SK-N-SH (cell line): ENCODE data around the gene USHBP1. TPM values are rescaled to one million over a fixed set of nuclear protein-coding genes. Genes with fewer than 3 reads are reported as not detected.

Source experiments
- CTCF ChIA-PET: fragments of 300-600, 350-600 bp; formaldehyde crosslinking; extraction: SDS; loops from one replicate; lab custom pipeline; 2021; lab: Yijun Ruan, JAX
- POLR2A ChIA-PET: fragments of 350-600 bp; sonication (Branson Sonifier 250); formaldehyde crosslinking; extraction: SDS; loops from one replicate; lab custom pipeline; 2020; ENCODE audit warnings: antibody characterized with exemption, inconsistent platforms; lab: Yijun Ruan, JAX
- DNase-seq: peaks from one replicate; pipeline ENCODE4 v3.0.0; 2012
- H2AFZ ChIP-seq: fragments of 200-600 bp; sonication (generic); 2 replicates; pipeline ENCODE4 v1.8.1; 2016; ENCODE audit warnings: antibody characterized with exemption, mild to moderate bottlenecking, low read depth
- H3F3A ChIP-seq: fragments of 200-600 bp; sonication (generic); replicated peaks from 2 replicates; pipeline ENCODE3; 2016; ENCODE audit warnings: antibody characterized with exemption, mild to moderate bottlenecking; ENCODE audit not compliant: insufficient read depth
- H3K27ac ChIP-seq, 2 experiments: fragments of 200-500 bp in 1 of 2; fragments of 200-600 bp in 1 of 2; sonication (Bioruptor generic) in 1 of 2; sonication (generic), shearing (Covaris generic) in 1 of 2; 2 replicates each; pipeline versions ENCODE4 v1.5.1 to v1.6.1; 2014 to 2016; ENCODE audit warnings: low read depth in 2 of 2, inconsistent platforms in 1 of 2, low read length in 1 of 2, mild to moderate bottlenecking in 1 of 2, mixed read lengths in 1 of 2
- H3K27me3 ChIP-seq: fragments of 200-600 bp; sonication (generic), shearing (Covaris generic); 2 replicates; pipeline ENCODE4 v1.6.1; 2016; ENCODE audit warnings: mixed run types; ENCODE audit not compliant: insufficient read depth
- H3K36me3 ChIP-seq, 2 experiments: fragments of 200-500 bp in 1 of 2; fragments of 200-600 bp in 1 of 2; sonication (Bioruptor generic) in 1 of 2; sonication (generic) in 1 of 2; replicated peaks in 1 of 2; 2 replicates each; pipeline versions ENCODE3 to v1.5.1; 2014 to 2016; ENCODE audit warnings: low read length in 1 of 2, mild to moderate bottlenecking in 1 of 2; ENCODE audit not compliant: insufficient read depth in 2 of 2, control insufficient read depth in 1 of 2
- H3K4me1 ChIP-seq, 2 experiments: fragments of 200-500 bp in 1 of 2; fragments of 200-600 bp in 1 of 2; sonication (Bioruptor generic) in 1 of 2; sonication (generic), shearing (Covaris generic) in 1 of 2; 2 replicates each; pipeline versions ENCODE4 v1.5.1 to v1.6.1; 2014 to 2016; ENCODE audit warnings: low read depth in 1 of 2, low read length in 1 of 2, mixed run types in 1 of 2; ENCODE audit not compliant: insufficient read depth in 2 of 2, control insufficient read depth in 1 of 2
- H3K4me2 ChIP-seq: fragments of 200-600 bp; sonication (generic), shearing (Covaris generic); 2 replicates; pipeline ENCODE4 v1.6.1; 2017; ENCODE audit warnings: mixed run types
- H3K4me3 ChIP-seq, 2 experiments: fragments of 200-500 bp in 1 of 2; fragments of 200-600 bp in 1 of 2; sonication (Bioruptor generic) in 1 of 2; sonication (generic), shearing (Covaris generic) in 1 of 2; 2 replicates each; pipeline versions ENCODE4 v1.5.1 to v1.8.1; 2014 to 2016; ENCODE audit warnings: low read depth in 2 of 2, inconsistent platforms in 1 of 2, low read length in 1 of 2, mild to moderate bottlenecking in 1 of 2, mixed read lengths in 1 of 2, moderate library complexity in 1 of 2
- H3K79me2 ChIP-seq: fragments of 200-600 bp; sonication (generic); 2 replicates; pipeline ENCODE4 v1.8.1; 2017; ENCODE audit warnings: mild to moderate bottlenecking; ENCODE audit not compliant: insufficient read depth
- H3K9ac ChIP-seq: fragments of 200-600 bp; sonication (generic); 2 replicates; pipeline ENCODE4 v1.6.1; 2017; ENCODE audit warnings: mixed run types
- H3K9me2 ChIP-seq: fragments of 200-600 bp; sonication (generic); 2 replicates; pipeline ENCODE4 v1.6.1; 2017; ENCODE audit warnings: mixed run types
- H3K9me3 ChIP-seq: fragments of 200-600 bp; sonication (generic); 2 replicates; pipeline ENCODE4 v1.6.1; 2017; ENCODE audit warnings: mixed run types, mild to moderate bottlenecking, moderate library complexity
- H4K20me1 ChIP-seq: fragments of 200-600 bp; sonication (generic); 2 replicates; pipeline ENCODE4 v1.6.1; 2017; ENCODE audit warnings: mild to moderate bottlenecking, mixed run types; ENCODE audit not compliant: insufficient read depth
- EZH2phosphoT487 ChIP-seq: fragments of 200-600 bp; sonication (generic); IDR thresholded peaks from 2 replicates; pipeline ENCODE4 v1.6.1; 2017; ENCODE audit warnings: low read depth, mixed run types, mild to moderate bottlenecking, antibody characterized with exemption, moderate library complexity, borderline replicate concordance
- FOXM1 ChIP-seq: IDR thresholded peaks from 2 replicates; pipeline ENCODE4 v1.4.0; 2012; ENCODE audit warnings: low read depth, mild to moderate bottlenecking
- MEF2A ChIP-seq: IDR thresholded peaks from 2 replicates; pipeline ENCODE4 v1.4.0; 2012; ENCODE audit warnings: low read depth, borderline replicate concordance
- MXI1 ChIP-seq: IDR thresholded peaks from 2 replicates; pipeline ENCODE4 v1.6.1; 2012; ENCODE audit warnings: mild to moderate bottlenecking, low read depth, low read length, improper control_type of control experiment
- POLR2AphosphoS5 ChIP-seq: IDR thresholded peaks from 2 replicates; pipeline ENCODE4 v1.6.1; 2012; ENCODE audit warnings: low read depth, low read length
- RFX5 ChIP-seq: IDR thresholded peaks from 2 replicates; pipeline ENCODE4 v1.6.1; 2012; ENCODE audit warnings: mild to moderate bottlenecking, improper control_type of control experiment, low read length
- TAF1 ChIP-seq: IDR thresholded peaks from 2 replicates; pipeline ENCODE4 v1.6.1; 2012; ENCODE audit warnings: low read depth, mild to moderate bottlenecking, low read length, moderate library complexity, borderline replicate concordance
- TEAD4 ChIP-seq: IDR thresholded peaks from 2 replicates; pipeline ENCODE4 v1.4.0; 2012; ENCODE audit warnings: mild to moderate bottlenecking, borderline replicate concordance; ENCODE audit not compliant: insufficient read depth
- WGBS: methylation state at CpG from one replicate; pipeline ENCODE4 v1.1.6; 2017; ENCODE audit warnings: low lambda C conversion rate; 5-methylcytosine and 5-hydroxymethylcytosine counted together
- polyA plus RNA-seq, 3 experiments: library from polyadenylated mRNA; depleted of rRNA; stranded (reverse); fragments of >200 nt; gene quantifications; 2 replicates each; pipeline ENCODE4 v1.2.3, GENCODE V29; 2012
- TF ChIP-seq, protein P1 (sequence below): IDR thresholded peaks from 2 replicates; pipeline ENCODE4 v1.4.0; 2012; ENCODE audit warnings: low read depth
- TF ChIP-seq, protein P2 (sequence below): fragments of 200-600 bp; sonication (generic); IDR thresholded peaks from 2 replicates; pipeline ENCODE4 v1.6.1; 2017; ENCODE audit warnings: antibody characterized with exemption, mild to moderate bottlenecking, moderate library complexity

USHBP1 gene
- polyA plus RNA-seq, 1 of the 3 experiments (the other 2 are of a cell fraction): 0.03 TPM

- peaks cover 5% of the 10 kb centered on the region; the same call in 1 of the 2 replicates for H3K9me3 ChIP-seq
- H2AFZ ChIP-seq: no peak overlapping the region
- no peaks in the 10 kb centered on the region for H3K9me2 ChIP-seq
- H3K4me2 ChIP-seq: no peak overlapping the region
- CTCF ChIA-PET: no interaction called here
- TF ChIP-seq TEAD4 (no peak), POLR2AphosphoS5 (no peak), EZH2phosphoT487 (no peak)
- TF ChIP-seq, all 33 proteins: peak for 0
- Histone ChIP-seq H3K9ac (no peak overlapping the region), H3K36me3 (no peaks in the 10 kb centered on the region), H4K20me1 (no peaks in the 10 kb centered on the region), H3F3A (no peaks in the 10 kb centered on the region), H3K27ac (no peak overlapping the region), H3K4me3 (no peak overlapping the region), H3K79me2 (no peaks in the 10 kb centered on the region), H3K4me1 (no peaks in the 10 kb centered on the region), H3K27me3 (no peaks in the 10 kb centered on the region)
- POLR2A ChIA-PET: no interaction called here
- DNase-seq: no peak
- WGBS: 81% methylated on average over 10 of the region's 10 CpGs
Observed at GRCh38 chr19:17254636-17255035, 9.9 kb downstream of the USHBP1 start.

GRCh38 chr19:17249887-17250548 is 14.5 kb downstream of the USHBP1 start:
- Histone ChIP-seq H3K4me3 (no peak overlapping the region), H2AFZ (no peak overlapping the region), H3K27me3 (no peaks in the 10 kb centered on the region), H3K4me2 (no peak overlapping the region), H3K79me2 (peaks cover 3% of the 10 kb centered on the region), H3K9me2 (no peaks in the 10 kb centered on the region), H3K9ac (no peak overlapping the region), H3K36me3 (no peaks in the 10 kb centered on the region), H4K20me1 (no peaks in the 10 kb centered on the region), H3K9me3 (no peaks in the 10 kb centered on the region), H3F3A (no peaks in the 10 kb centered on the region), H3K4me1 (peaks cover 6 to 16% of the 10 kb centered on the region in 2 experiments; a peak in 2 of 4 replicates), H3K27ac (no peak overlapping the region)
- ChIA-PET CTCF (interaction anchor here (0.6 to 2.9 kb wide), 4 partner anchors 11 to 34 kb away, joined by 3 to 14 read pairs (median 4); no protein-coding TSS in a partner anchor), POLR2A (no interaction called here)
- DNase-seq: no peak
- 94% methylated on average over 11 of the region's 15 CpGs for WGBS
- TF ChIP-seq POLR2AphosphoS5 (no peak), RFX5 (no peak), MEF2A (no peak), TAF1 (no peak), FOXM1 (no peak), MXI1 (no peak)
- TF ChIP-seq, protein P1, sequence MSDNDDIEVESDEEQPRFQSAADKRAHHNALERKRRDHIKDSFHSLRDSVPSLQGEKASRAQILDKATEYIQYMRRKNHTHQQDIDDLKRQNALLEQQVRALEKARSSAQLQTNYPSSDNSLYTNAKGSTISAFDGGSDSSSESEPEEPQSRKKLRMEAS: no peak
- TF ChIP-seq, protein P2, sequence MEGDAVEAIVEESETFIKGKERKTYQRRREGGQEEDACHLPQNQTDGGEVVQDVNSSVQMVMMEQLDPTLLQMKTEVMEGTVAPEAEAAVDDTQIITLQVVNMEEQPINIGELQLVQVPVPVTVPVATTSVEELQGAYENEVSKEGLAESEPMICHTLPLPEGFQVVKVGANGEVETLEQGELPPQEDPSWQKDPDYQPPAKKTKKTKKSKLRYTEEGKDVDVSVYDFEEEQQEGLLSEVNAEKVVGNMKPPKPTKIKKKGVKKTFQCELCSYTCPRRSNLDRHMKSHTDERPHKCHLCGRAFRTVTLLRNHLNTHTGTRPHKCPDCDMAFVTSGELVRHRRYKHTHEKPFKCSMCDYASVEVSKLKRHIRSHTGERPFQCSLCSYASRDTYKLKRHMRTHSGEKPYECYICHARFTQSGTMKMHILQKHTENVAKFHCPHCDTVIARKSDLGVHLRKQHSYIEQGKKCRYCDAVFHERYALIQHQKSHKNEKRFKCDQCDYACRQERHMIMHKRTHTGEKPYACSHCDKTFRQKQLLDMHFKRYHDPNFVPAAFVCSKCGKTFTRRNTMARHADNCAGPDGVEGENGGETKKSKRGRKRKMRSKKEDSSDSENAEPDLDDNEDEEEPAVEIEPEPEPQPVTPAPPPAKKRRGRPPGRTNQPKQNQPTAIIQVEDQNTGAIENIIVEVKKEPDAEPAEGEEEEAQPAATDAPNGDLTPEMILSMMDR: no peak
